Subcutaneous abdominal adipose tissue (tissue), 5 donors: Measurements from ENCODE around the gene METTL17.

ENCODE experiments used
- H3K27ac ChIP-seq: one replicate; pipeline ENCODE4 v1.7.0; 2013; ENCODE audit warnings: low read depth, mild to moderate bottlenecking, inconsistent platforms, low read length, moderate library complexity
- H3K27me3 ChIP-seq, 5 donors: one replicate each; pipeline ENCODE4 v1.7.0; 2013; ENCODE audit warnings: low read length in 5 of 5, inconsistent platforms in 1 of 5; ENCODE audit not compliant: control insufficient read depth in 5 of 5, insufficient read depth in 4 of 5
- H3K36me3 ChIP-seq, 5 donors: one replicate each; pipeline ENCODE4 v1.7.0; 2013; ENCODE audit warnings: low read length in 5 of 5; ENCODE audit not compliant: control insufficient read depth in 5 of 5, insufficient read depth in 5 of 5
- H3K4me1 ChIP-seq, 5 donors: one replicate each; pipeline ENCODE4 v1.7.0; 2013; ENCODE audit warnings: low read length in 5 of 5, mild to moderate bottlenecking in 3 of 5, moderate library complexity in 1 of 5; ENCODE audit not compliant: control insufficient read depth in 5 of 5, insufficient read depth in 5 of 5
- H3K4me3 ChIP-seq, 5 donors: one replicate each; pipeline ENCODE4 v1.7.0; 2013; ENCODE audit warnings: low read length in 5 of 5, low read depth in 1 of 5
- H3K9ac ChIP-seq, 5 donors: one replicate each; pipeline ENCODE4 v1.7.0; 2013; ENCODE audit warnings: low read length in 5 of 5, mild to moderate bottlenecking in 4 of 5, moderate library complexity in 3 of 5
- H3K9me3 ChIP-seq, 5 donors: one replicate each; pipeline ENCODE4 v1.7.0; 2013; ENCODE audit warnings: low read length in 5 of 5; ENCODE audit not compliant: control insufficient read depth in 5 of 5
- donor health status: healthy.
- donor health status: healthy.
- donor health status: healthy.
- donor health status: healthy.
- donor health status: healthy.

METTL17 gene

GRCh38 chr14:21011136-21011535 is 21.4 kb downstream of the METTL17 start:
- Histone ChIP-seq H3K27ac (no peak overlapping the region), H3K4me1 (peaks cover 3 to 7% (median 4%) of the 10 kb centered on the region in 5 donors), H3K36me3 (peaks cover 0 to under 1% (median 0%) of the 10 kb centered on the region in 5 donors), H3K9me3 (no peaks in the 10 kb centered on the region), H3K27me3 (no peaks in the 10 kb centered on the region), H3K9ac (no peak overlapping the region), H3K4me3 (no peak overlapping the region)

- H3K9ac ChIP-seq, result no peak overlapping the region
These were observed 25.0 kb downstream of the METTL17 start for GRCh38 chr14:21014761-21015190.

GRCh38 chr14:21015312-21015711 is 25.5 kb downstream of the METTL17 start:
- H3K4me1 ChIP-seq, result peaks cover 3 to 7% (median 4%) of the 10 kb centered on the region in 5 donors
- no peaks in the 10 kb centered on the region for H3K9me3 ChIP-seq
- H3K27ac ChIP-seq, result no peak overlapping the region
- H3K27me3 ChIP-seq, result no peaks in the 10 kb centered on the region
- H3K9ac ChIP-seq, result peak overlapping the region in 1 of 5 donors; percentile 31
- H3K36me3 ChIP-seq, result peaks cover 5 to 39% (median 35%) of the 10 kb centered on the region in 5 donors
- no peak overlapping the region for H3K4me3 ChIP-seq

More at GRCh38 chr14:21014761-21015190, 25.0 kb downstream of the METTL17 start:
- no peak overlapping the region for H3K27ac ChIP-seq
- no peaks in the 10 kb centered on the region for H3K27me3 ChIP-seq
- H3K9me3 ChIP-seq, result no peaks in the 10 kb centered on the region
- H3K4me3 ChIP-seq, result no peak overlapping the region
- H3K4me1 ChIP-seq, result peaks cover 3 to 7% (median 4%) of the 10 kb centered on the region in 5 donors
- peaks cover 5 to 36% (median 32%) of the 10 kb centered on the region in 5 donors for H3K36me3 ChIP-seq

GRCh38 chr14:21016413-21017190 is 26.8 kb downstream of the METTL17 start:
- Histone ChIP-seq H3K27me3 (no peaks in the 10 kb centered on the region), H3K9ac (no peak overlapping the region), H3K27ac (no peak overlapping the region), H3K9me3 (no peaks in the 10 kb centered on the region), H3K36me3 (peaks cover 5 to 52% (median 48%) of the 10 kb centered on the region in 5 donors), H3K4me3 (no peak overlapping the region), H3K4me1 (peaks cover 3 to 7% (median 4%) of the 10 kb centered on the region in 5 donors)

- no peak overlapping the region for H3K27ac ChIP-seq
- H3K36me3 ChIP-seq, result peaks cover 5 to 60% (median 53%) of the 10 kb centered on the region in 5 donors
- H3K9ac ChIP-seq, result no peak overlapping the region
- no peak overlapping the region for H3K4me3 ChIP-seq
- H3K27me3 ChIP-seq, result no peaks in the 10 kb centered on the region
- peaks cover 3 to 11% (median 9%) of the 10 kb centered on the region in 5 donors for H3K4me1 ChIP-seq
- H3K9me3 ChIP-seq, result no peaks in the 10 kb centered on the region
These were observed 27.9 kb downstream of the METTL17 start for GRCh38 chr14:21017528-21018245.

GRCh38 chr14:21018286-21018685 is 28.5 kb downstream of the METTL17 start:
- H3K9ac ChIP-seq, result no peak overlapping the region

GRCh38 chr14:21018781-21019180 is 29.0 kb downstream of the METTL17 start:
- Histone ChIP-seq H3K4me1 (peaks cover 3 to 22% (median 20%) of the 10 kb centered on the region in 5 donors), H3K27ac (no peak overlapping the region), H3K9ac (no peak overlapping the region), H3K4me3 (no peak overlapping the region), H3K27me3 (no peaks in the 10 kb centered on the region), H3K36me3 (peaks cover 5 to 60% (median 53%) of the 10 kb centered on the region in 5 donors), H3K9me3 (no peaks in the 10 kb centered on the region)

More at GRCh38 chr14:21018286-21018685, 28.5 kb downstream of the METTL17 start:
- H3K36me3 ChIP-seq, result peaks cover 5 to 60% (median 53%) of the 10 kb centered on the region in 5 donors
- no peak overlapping the region for H3K4me3 ChIP-seq
- H3K27me3 ChIP-seq, result no peaks in the 10 kb centered on the region
- no peaks in the 10 kb centered on the region for H3K9me3 ChIP-seq
- H3K4me1 ChIP-seq, result peaks cover 3 to 17% (median 15%) of the 10 kb centered on the region in 5 donors
- no peak overlapping the region for H3K27ac ChIP-seq

- no peak overlapping the region for H3K27ac ChIP-seq
- no peak overlapping the region for H3K9ac ChIP-seq
- H3K27me3 ChIP-seq, result no peaks in the 10 kb centered on the region
- H3K4me3 ChIP-seq, result no peak overlapping the region
- peaks cover 5 to 60% (median 53%) of the 10 kb centered on the region in 5 donors for H3K36me3 ChIP-seq
- no peaks in the 10 kb centered on the region for H3K9me3 ChIP-seq
- H3K4me1 ChIP-seq, result peaks cover 6 to 28% (median 26%) of the 10 kb centered on the region in 5 donors
These were observed 29.6 kb downstream of the METTL17 start for GRCh38 chr14:21019366-21019765.

GRCh38 chr14:21020977-21021545 is 31.3 kb downstream of the METTL17 start:
- Histone ChIP-seq H3K36me3 (peaks cover 5 to 60% (median 53%) of the 10 kb centered on the region in 5 donors), H3K4me3 (no peak overlapping the region)

More at GRCh38 chr14:21020977-21021545, 31.3 kb downstream of the METTL17 start:
- Histone ChIP-seq H3K27me3 (no peaks in the 10 kb centered on the region), H3K4me1 (peaks cover 3 to 34% (median 31%) of the 10 kb centered on the region in 5 donors), H3K27ac (no peak overlapping the region), H3K9ac (no peak overlapping the region), H3K9me3 (no peaks in the 10 kb centered on the region)
